GM06990 (cell line): ENCODE results near the gene ARHGAP20.

ENCODE experiments used
- DNase-seq: peaks from one replicate; pipeline ENCODE4 v3.0.0-alpha.2; 2011; ENCODE audit not compliant: insufficient read length; ENCODE audit errors: extremely low read depth
- H3K27me3 ChIP-seq: replicated peaks from 2 replicates; pipeline ENCODE4 v1.6.0; 2011; ENCODE audit warnings: low read length; ENCODE audit not compliant: control insufficient read depth, insufficient read depth
- H3K36me3 ChIP-seq: 2 replicates; pipeline ENCODE4 v1.5.1; 2011; ENCODE audit warnings: low read length; ENCODE audit not compliant: control insufficient read depth, insufficient read depth
- H3K4me3 ChIP-seq: replicated peaks from 2 replicates; pipeline ENCODE4 v1.5.1; 2011; ENCODE audit warnings: low read depth, mild to moderate bottlenecking, control low read depth, low read length
- TF ChIP-seq, protein P1 (sequence below): IDR thresholded peaks from 2 replicates; pipeline ENCODE4 v1.5.1; 2011; ENCODE audit warnings: low read length, control low read depth, mild to moderate bottlenecking, inconsistent platforms; ENCODE audit not compliant: insufficient read depth, poor library complexity, severe bottlenecking

The ARHGAP20 gene

DNA sequence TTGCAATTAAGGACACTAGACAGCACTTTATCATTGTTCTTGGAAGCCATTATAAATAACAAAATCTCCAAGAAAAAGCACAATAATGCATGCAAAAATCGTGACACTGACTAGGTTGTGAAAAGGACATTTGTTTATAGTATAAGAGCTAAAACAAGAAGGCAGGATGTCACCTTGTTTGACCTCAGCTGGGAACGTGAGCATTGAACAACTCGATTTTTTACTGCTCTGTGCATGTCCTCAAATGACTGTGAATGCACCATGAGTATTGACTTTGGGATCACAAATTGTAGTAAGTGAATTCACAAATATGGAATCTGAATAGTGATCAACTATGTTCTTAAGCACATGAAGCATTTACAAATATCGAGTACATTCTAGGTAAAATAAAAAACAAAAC is 35.3 kb upstream of the ARHGAP20 start:
- no peaks in the 10 kb centered on the region for H3K36me3 ChIP-seq
- H3K4me3 ChIP-seq = no peak overlapping the region
- no peak for DNase-seq
- no peaks in the 10 kb centered on the region; the same call in none of the 2 replicates for H3K27me3 ChIP-seq
- TF ChIP-seq, protein P1, sequence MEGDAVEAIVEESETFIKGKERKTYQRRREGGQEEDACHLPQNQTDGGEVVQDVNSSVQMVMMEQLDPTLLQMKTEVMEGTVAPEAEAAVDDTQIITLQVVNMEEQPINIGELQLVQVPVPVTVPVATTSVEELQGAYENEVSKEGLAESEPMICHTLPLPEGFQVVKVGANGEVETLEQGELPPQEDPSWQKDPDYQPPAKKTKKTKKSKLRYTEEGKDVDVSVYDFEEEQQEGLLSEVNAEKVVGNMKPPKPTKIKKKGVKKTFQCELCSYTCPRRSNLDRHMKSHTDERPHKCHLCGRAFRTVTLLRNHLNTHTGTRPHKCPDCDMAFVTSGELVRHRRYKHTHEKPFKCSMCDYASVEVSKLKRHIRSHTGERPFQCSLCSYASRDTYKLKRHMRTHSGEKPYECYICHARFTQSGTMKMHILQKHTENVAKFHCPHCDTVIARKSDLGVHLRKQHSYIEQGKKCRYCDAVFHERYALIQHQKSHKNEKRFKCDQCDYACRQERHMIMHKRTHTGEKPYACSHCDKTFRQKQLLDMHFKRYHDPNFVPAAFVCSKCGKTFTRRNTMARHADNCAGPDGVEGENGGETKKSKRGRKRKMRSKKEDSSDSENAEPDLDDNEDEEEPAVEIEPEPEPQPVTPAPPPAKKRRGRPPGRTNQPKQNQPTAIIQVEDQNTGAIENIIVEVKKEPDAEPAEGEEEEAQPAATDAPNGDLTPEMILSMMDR = no peak

- Histone ChIP-seq H3K4me3 (no peak overlapping the region), H3K36me3 (no peaks in the 10 kb centered on the region), H3K27me3 (no peaks in the 10 kb centered on the region; the same call in none of the 2 replicates)
- TF ChIP-seq, protein P1 = no peak
- DNase-seq = no peak
Measured at GRCh38 chr11:110738641-110739040, 26.4 kb upstream of the ARHGAP20 start.

GRCh38 chr11:110737593-110737992 is 25.4 kb upstream of the ARHGAP20 start:
- DNase-seq = no peak
- Histone ChIP-seq H3K4me3 (no peak overlapping the region), H3K27me3 (no peaks in the 10 kb centered on the region; the same call in 1 of the 2 replicates), H3K36me3 (no peaks in the 10 kb centered on the region)
- TF ChIP-seq, protein P1 = no peak

DNA sequence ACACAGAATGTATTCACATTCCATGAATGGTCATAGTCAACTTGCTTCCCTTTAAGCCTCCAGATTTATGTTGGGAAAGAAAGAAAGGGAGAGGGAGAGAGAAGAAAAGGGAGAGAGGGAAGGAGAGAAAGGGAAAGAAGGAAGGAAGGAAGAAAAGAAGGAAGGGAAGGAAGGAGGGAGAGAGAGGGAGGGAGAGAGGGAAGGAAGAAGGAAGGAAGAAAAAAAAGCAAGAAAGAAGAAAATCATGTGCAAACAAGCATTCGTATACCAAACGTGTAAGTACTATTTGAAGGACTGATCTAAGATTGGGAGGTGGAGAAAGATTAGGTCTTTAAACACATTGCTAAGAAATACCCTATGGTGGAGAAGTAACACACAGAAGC is 23.9 kb upstream of the ARHGAP20 start:
- TF ChIP-seq, protein P1 = no peak
- no peak overlapping the region for H3K4me3 ChIP-seq
- H3K36me3 ChIP-seq = no peaks in the 10 kb centered on the region
- no peak for DNase-seq
- H3K27me3 ChIP-seq = no peaks in the 10 kb centered on the region; the same call in 1 of the 2 replicates

DNA sequence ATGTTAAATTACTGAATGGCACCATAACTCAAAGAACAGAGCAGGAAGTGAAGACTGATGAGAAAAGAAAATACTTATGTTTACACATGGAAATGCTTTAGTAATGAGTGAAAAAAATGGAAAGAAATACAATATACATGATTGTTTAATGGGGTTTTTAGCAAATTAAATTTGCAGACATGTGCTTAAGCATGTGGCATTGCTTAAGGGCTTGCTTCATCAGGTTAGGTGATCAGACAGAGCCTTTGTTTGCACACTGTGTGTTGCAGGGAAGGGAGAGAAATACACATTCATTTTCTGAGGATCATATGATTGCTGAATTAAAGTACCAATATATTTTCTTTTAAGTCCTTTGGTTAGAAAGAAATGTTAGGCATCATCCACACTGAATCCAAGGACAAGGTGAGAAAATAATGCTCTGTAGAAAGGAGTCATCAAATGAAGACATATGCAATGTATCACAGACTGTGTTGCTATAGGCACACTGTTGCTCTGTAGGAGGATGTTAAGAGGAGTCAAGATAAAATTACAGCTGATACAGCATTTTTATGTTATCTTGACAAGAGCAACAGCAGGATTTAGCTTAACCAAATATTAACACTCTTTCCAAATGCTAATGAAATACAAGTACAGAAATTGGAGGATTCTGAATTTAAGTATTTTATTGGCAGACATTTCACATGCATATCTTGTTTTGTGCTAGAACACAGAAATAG is 23.4 kb upstream of the ARHGAP20 start:
- Histone ChIP-seq H3K27me3 (no peaks in the 10 kb centered on the region; the same call in 1 of the 2 replicates), H3K36me3 (no peaks in the 10 kb centered on the region), H3K4me3 (no peak overlapping the region)
- TF ChIP-seq, protein P1 = no peak
- DNase-seq = no peak
